Activated naive CD8-positive, alpha-beta T cell (primary cell): Measurements from ENCODE around the gene HECW1.

Experiments used
- H3K27ac Mint-ChIP-seq: one replicate; pipeline ENCODE4 v1.8.0; 2021; ENCODE audit warnings: mixed read lengths
- H3K27me3 Mint-ChIP-seq: one replicate; pipeline ENCODE4 v1.8.0; 2021; ENCODE audit warnings: mixed read lengths
- H3K36me3 Mint-ChIP-seq: one replicate; pipeline ENCODE4 v1.8.0; 2021; ENCODE audit warnings: mixed read lengths
- H3K4me1 Mint-ChIP-seq: one replicate; pipeline ENCODE4 v1.8.0; 2021; ENCODE audit warnings: low read depth, mixed read lengths
- H3K4me3 Mint-ChIP-seq: one replicate; pipeline ENCODE4 v1.8.0; 2021; ENCODE audit warnings: mild to moderate bottlenecking, mixed read lengths
- H3K9me3 Mint-ChIP-seq: one replicate; pipeline ENCODE4 v1.8.0; 2021; ENCODE audit warnings: low read depth, mixed read lengths

The HECW1 gene

GRCh38 chr7:43459019-43459337 is 346.5 kb downstream of the HECW1 start:
- H3K36me3 Mint-ChIP-seq, result no peaks in the 10 kb centered on the region
- H3K9me3 Mint-ChIP-seq, result no peaks in the 10 kb centered on the region
- peaks cover 3% of the 10 kb centered on the region for H3K27me3 Mint-ChIP-seq
- no peak overlapping the region for H3K4me3 Mint-ChIP-seq
- no peak overlapping the region for H3K27ac Mint-ChIP-seq
- no peaks in the 10 kb centered on the region for H3K4me1 Mint-ChIP-seq

- Mint-ChIP-seq H3K27me3 (peaks cover 3% of the 10 kb centered on the region), H3K4me1 (peaks cover 5% of the 10 kb centered on the region), H3K27ac (no peak overlapping the region), H3K4me3 (no peak overlapping the region), H3K36me3 (no peaks in the 10 kb centered on the region), H3K9me3 (no peaks in the 10 kb centered on the region)
Measured at GRCh38 chr7:43460733-43461348, 348.4 kb downstream of the HECW1 start.

- peaks cover 6% of the 10 kb centered on the region for H3K4me1 Mint-ChIP-seq
- H3K36me3 Mint-ChIP-seq, result no peaks in the 10 kb centered on the region
- H3K9me3 Mint-ChIP-seq, result no peaks in the 10 kb centered on the region
- H3K4me3 Mint-ChIP-seq, result no peak overlapping the region
- no peak overlapping the region for H3K27ac Mint-ChIP-seq
- H3K27me3 Mint-ChIP-seq, result peaks cover 3% of the 10 kb centered on the region
Measured at GRCh38 chr7:43461349-43462024, 349.0 kb downstream of the HECW1 start.

GRCh38 chr7:43462836-43463235 is 350.4 kb downstream of the HECW1 start:
- Mint-ChIP-seq H3K36me3 (no peaks in the 10 kb centered on the region), H3K4me1 (peaks cover 6% of the 10 kb centered on the region), H3K27ac (no peak overlapping the region), H3K27me3 (peaks cover 3% of the 10 kb centered on the region), H3K9me3 (no peaks in the 10 kb centered on the region), H3K4me3 (no peak overlapping the region)

GRCh38 chr7:43463401-43463980 is 351.0 kb downstream of the HECW1 start:
- no peak overlapping the region for H3K4me3 Mint-ChIP-seq
- peaks cover 4% of the 10 kb centered on the region for H3K27me3 Mint-ChIP-seq
- H3K36me3 Mint-ChIP-seq, result no peaks in the 10 kb centered on the region
- H3K9me3 Mint-ChIP-seq, result no peaks in the 10 kb centered on the region
- peaks cover 6% of the 10 kb centered on the region for H3K4me1 Mint-ChIP-seq
- H3K27ac Mint-ChIP-seq, result no peak overlapping the region

GRCh38 chr7:43465581-43466554 is 353.4 kb downstream of the HECW1 start:
- Mint-ChIP-seq H3K4me1 (peaks cover 6% of the 10 kb centered on the region), H3K27ac (no peak overlapping the region), H3K27me3 (peaks cover 6% of the 10 kb centered on the region), H3K36me3 (no peaks in the 10 kb centered on the region), H3K9me3 (no peaks in the 10 kb centered on the region), H3K4me3 (no peak overlapping the region)

- Mint-ChIP-seq H3K27me3 (peaks cover 8% of the 10 kb centered on the region), H3K36me3 (no peaks in the 10 kb centered on the region), H3K27ac (no peak overlapping the region), H3K4me3 (no peak overlapping the region), H3K9me3 (no peaks in the 10 kb centered on the region), H3K4me1 (peaks cover 6% of the 10 kb centered on the region)
Measured at GRCh38 chr7:43467406-43467805, 355.0 kb downstream of the HECW1 start.

- Mint-ChIP-seq H3K27me3 (peaks cover 5% of the 10 kb centered on the region), H3K27ac (no peak overlapping the region), H3K36me3 (no peaks in the 10 kb centered on the region), H3K9me3 (no peaks in the 10 kb centered on the region), H3K4me1 (peaks cover 6% of the 10 kb centered on the region), H3K4me3 (no peak overlapping the region)
Measured at GRCh38 chr7:43467846-43468245, 355.4 kb downstream of the HECW1 start.

GRCh38 chr7:43469051-43469450 is 356.6 kb downstream of the HECW1 start:
- Mint-ChIP-seq H3K36me3 (no peaks in the 10 kb centered on the region), H3K27me3 (peaks cover 6% of the 10 kb centered on the region), H3K9me3 (no peaks in the 10 kb centered on the region), H3K4me1 (peaks cover 6% of the 10 kb centered on the region), H3K4me3 (no peak overlapping the region), H3K27ac (no peak overlapping the region)

GRCh38 chr7:43470110-43470509 is 357.7 kb downstream of the HECW1 start:
- H3K4me1 Mint-ChIP-seq, result peaks cover 6% of the 10 kb centered on the region
- H3K27ac Mint-ChIP-seq, result no peak overlapping the region
- no peaks in the 10 kb centered on the region for H3K36me3 Mint-ChIP-seq
- H3K4me3 Mint-ChIP-seq, result no peak overlapping the region
- peaks cover 6% of the 10 kb centered on the region for H3K27me3 Mint-ChIP-seq
- no peaks in the 10 kb centered on the region for H3K9me3 Mint-ChIP-seq

- no peak overlapping the region for H3K27ac Mint-ChIP-seq
- peaks cover 3% of the 10 kb centered on the region for H3K27me3 Mint-ChIP-seq
- H3K36me3 Mint-ChIP-seq, result no peaks in the 10 kb centered on the region
- no peaks in the 10 kb centered on the region for H3K4me1 Mint-ChIP-seq
- H3K9me3 Mint-ChIP-seq, result no peaks in the 10 kb centered on the region
- H3K4me3 Mint-ChIP-seq, result no peak overlapping the region
Measured at GRCh38 chr7:43475983-43476382, 363.5 kb downstream of the HECW1 start.

GRCh38 chr7:43476896-43477295 is 364.4 kb downstream of the HECW1 start:
- H3K9me3 Mint-ChIP-seq, result no peaks in the 10 kb centered on the region

GRCh38 chr7:43479042-43479441 is 366.6 kb downstream of the HECW1 start:
- Mint-ChIP-seq H3K4me3 (no peak overlapping the region), H3K9me3 (no peaks in the 10 kb centered on the region), H3K4me1 (no peaks in the 10 kb centered on the region), H3K27me3 (no peaks in the 10 kb centered on the region), H3K27ac (no peak overlapping the region), H3K36me3 (no peaks in the 10 kb centered on the region)

More at GRCh38 chr7:43476896-43477295, 364.4 kb downstream of the HECW1 start:
- H3K27ac Mint-ChIP-seq, result no peak overlapping the region
- H3K4me3 Mint-ChIP-seq, result no peak overlapping the region
- peaks cover 3% of the 10 kb centered on the region for H3K27me3 Mint-ChIP-seq
- no peaks in the 10 kb centered on the region for H3K36me3 Mint-ChIP-seq
- H3K4me1 Mint-ChIP-seq, result no peaks in the 10 kb centered on the region

- Mint-ChIP-seq H3K4me3 (no peak overlapping the region), H3K27ac (no peak overlapping the region), H3K9me3 (no peaks in the 10 kb centered on the region), H3K27me3 (no peaks in the 10 kb centered on the region), H3K36me3 (no peaks in the 10 kb centered on the region), H3K4me1 (no peaks in the 10 kb centered on the region)
Measured at GRCh38 chr7:43479543-43479942, 367.1 kb downstream of the HECW1 start.

- Mint-ChIP-seq H3K9me3 (no peaks in the 10 kb centered on the region), H3K27me3 (no peaks in the 10 kb centered on the region), H3K4me3 (no peak overlapping the region), H3K4me1 (no peaks in the 10 kb centered on the region), H3K36me3 (no peaks in the 10 kb centered on the region), H3K27ac (no peak overlapping the region)
Measured at GRCh38 chr7:43480581-43480980, 368.1 kb downstream of the HECW1 start.
